ENCODE data around the gene ZNF169. TPM values are rescaled to one million over a fixed set of nuclear protein-coding genes. Genes with fewer than 3 reads are reported as not detected.
"Not testable (repeated sequence)": the region's sequence is repeated elsewhere in the genome, so short reads cannot be mapped to it uniquely, and the experiment has no call there.

ZNF169 gene
- total RNA-seq, 2 experiments from 2014 or later = 5.3 to 7.2 TPM

DNA sequence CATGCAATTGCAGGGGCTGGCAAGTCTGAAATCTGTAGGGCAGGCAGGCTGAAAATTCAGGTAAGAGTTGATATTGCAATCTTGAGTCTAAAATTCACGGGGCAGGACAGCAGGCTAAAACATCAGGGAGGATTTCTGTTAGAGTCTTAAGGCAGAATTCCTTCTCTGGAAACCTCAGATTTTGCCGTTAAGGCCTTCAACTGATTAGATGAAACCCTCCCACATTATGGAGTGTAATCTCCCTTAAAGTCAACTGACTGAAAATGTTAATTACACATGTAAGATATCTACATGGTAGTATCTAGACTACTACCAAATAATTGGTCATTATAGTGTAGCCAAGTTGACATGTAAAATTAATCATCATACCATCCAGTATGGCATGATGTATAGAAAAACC, 3.1 kb upstream of the ZNF169 start:
- H3K9me3 Mint-ChIP-seq = no peaks in the 10 kb centered on the region
- no peak for DNase-seq
- peaks cover 14% of the 10 kb centered on the region for H3K4me1 Mint-ChIP-seq
- POLR2A ChIA-PET = no interaction called here
- H3K4me3 Mint-ChIP-seq = no peak overlapping the region
- H3K27ac Mint-ChIP-seq = no peak overlapping the region
- CTCF ChIA-PET = no interaction called here
- H3K36me3 Mint-ChIP-seq (ENCODE audit: low read depth) = peaks cover 3% of the 10 kb centered on the region
- H3K27me3 Mint-ChIP-seq = peaks cover 6% of the 10 kb centered on the region

DNA sequence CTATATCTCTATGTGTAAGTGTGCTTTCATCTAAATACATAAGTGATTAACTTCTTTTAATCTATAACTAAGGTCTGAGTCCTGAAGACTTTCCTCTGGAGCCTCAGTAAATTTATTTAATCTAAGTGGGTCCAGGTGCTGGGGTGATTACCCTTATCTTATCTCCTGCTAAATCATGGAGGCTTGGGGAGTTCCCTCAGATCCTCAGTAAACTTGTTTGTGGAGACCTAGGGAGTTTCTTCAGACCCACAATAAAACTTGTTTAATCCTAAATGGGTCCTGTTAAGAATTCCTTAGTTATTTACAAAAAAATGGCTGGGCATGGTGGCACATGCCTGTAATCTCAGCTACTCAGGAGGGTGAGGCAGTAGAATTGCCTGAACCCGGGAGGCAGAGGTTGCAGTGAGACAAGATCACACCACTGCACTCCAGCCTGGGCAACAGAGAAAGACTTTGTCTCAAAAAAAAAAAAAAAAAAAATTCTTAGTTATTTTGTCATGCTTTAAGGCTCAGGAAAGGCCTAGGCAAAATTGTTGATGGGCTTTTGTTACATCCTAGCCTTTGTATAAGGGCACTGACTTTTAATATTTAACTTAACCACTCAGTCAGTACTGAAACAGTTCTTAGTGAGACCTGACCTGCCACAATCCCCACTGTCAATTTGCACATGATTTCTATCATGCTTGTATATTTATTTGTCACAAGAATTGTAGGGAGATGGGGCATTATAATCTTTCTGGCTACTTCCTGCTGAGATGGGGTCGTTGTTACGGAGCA, 6.7 kb downstream of the ZNF169 start:
- CTCF ChIA-PET, H3K4me1 Mint-ChIP-seq, H3K27ac Mint-ChIP-seq, DNase-seq, H3K27me3 Mint-ChIP-seq, POLR2A ChIA-PET, H3K4me3 Mint-ChIP-seq: not testable (repeated sequence)
- Mint-ChIP-seq H3K9me3 (peaks cover 10% of the 10 kb centered on the region), H3K36me3 (ENCODE audit: low read depth) (peaks cover 46% of the 10 kb centered on the region)

DNA sequence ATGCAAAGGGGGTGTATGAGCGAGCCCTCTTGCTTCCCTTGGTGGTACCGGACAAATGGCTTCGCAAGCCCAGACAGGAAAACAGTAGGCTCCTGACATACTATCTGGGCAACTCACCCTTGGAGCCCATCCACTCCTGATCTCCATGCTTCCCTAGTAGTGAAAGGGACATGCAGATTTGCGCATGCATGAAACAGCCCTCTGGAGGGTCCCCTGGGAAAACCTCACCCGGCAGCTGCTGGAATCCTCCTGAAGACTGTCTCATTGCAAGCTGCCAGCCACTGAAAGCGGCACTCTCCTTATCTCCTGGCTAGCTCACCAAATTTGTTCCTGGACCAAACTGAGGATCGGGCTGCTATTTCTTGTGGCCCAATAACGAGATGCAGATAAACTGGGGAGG, 10.2 kb downstream of the ZNF169 start:
- CTCF ChIA-PET = no interaction called here
- Mint-ChIP-seq H3K9me3 (peaks cover 10% of the 10 kb centered on the region), H3K4me1 (peaks cover 1% of the 10 kb centered on the region), H3K27ac (no peak overlapping the region), H3K36me3 (ENCODE audit: low read depth) (peaks cover 38% of the 10 kb centered on the region), H3K27me3 (no peaks in the 10 kb centered on the region), H3K4me3 (no peak overlapping the region)
- DNase-seq = no peak
- POLR2A ChIA-PET = no interaction called here

DNA sequence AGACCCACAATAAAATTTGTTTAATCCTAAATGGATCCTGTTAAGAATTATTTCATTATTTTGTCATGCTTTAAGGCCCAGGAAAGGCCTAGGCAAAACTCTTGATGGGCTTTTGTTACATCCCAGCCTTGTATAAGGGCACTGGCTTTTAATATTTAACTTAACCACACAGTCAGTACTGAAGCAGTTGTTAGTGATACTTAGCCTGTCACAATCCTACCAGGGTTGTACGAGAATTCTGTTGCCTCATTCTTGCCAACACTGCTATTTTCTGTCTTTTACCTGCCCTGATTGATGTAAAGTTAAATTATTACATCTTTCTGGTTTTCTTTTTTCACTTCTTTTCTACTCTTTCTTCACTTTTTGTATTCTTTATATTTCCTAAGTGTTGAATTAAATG, 10.9 kb downstream of the ZNF169 start:
- no peak for DNase-seq
- Mint-ChIP-seq H3K27ac (no peak overlapping the region), H3K36me3 (ENCODE audit: low read depth) (peaks cover 34% of the 10 kb centered on the region), H3K9me3 (peaks cover 10% of the 10 kb centered on the region), H3K27me3 (no peaks in the 10 kb centered on the region), H3K4me1 (peaks cover 1% of the 10 kb centered on the region), H3K4me3 (no peak overlapping the region)
- POLR2A ChIA-PET = no interaction called here
- CTCF ChIA-PET = no interaction called here

DNA sequence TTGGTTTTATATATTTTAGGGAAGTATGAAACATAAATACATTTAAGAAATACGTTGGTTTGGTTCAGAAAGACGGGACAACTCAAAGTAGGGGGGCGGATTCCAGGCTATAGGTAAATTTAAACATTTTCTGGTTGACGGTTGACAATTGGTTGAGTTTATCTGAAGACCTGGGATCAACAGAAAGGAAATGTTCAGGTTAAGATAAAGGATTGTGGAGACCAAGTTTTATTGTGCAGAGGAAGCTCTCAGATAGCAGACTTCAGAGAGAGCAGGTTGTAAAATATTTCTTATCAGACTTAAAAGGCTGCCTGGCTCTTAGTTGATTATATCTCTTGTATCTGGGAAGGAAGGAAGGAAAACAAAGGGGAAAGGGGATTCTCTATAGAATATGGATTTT, 17.9 kb downstream of the ZNF169 start:
- H3K4me3 Mint-ChIP-seq, POLR2A ChIA-PET, H3K27ac Mint-ChIP-seq, DNase-seq, CTCF ChIA-PET, H3K27me3 Mint-ChIP-seq, H3K4me1 Mint-ChIP-seq: not testable (repeated sequence)
- peaks cover 19% of the 10 kb centered on the region for H3K9me3 Mint-ChIP-seq
- H3K36me3 Mint-ChIP-seq (ENCODE audit: low read depth) = peaks cover 72% of the 10 kb centered on the region

DNA sequence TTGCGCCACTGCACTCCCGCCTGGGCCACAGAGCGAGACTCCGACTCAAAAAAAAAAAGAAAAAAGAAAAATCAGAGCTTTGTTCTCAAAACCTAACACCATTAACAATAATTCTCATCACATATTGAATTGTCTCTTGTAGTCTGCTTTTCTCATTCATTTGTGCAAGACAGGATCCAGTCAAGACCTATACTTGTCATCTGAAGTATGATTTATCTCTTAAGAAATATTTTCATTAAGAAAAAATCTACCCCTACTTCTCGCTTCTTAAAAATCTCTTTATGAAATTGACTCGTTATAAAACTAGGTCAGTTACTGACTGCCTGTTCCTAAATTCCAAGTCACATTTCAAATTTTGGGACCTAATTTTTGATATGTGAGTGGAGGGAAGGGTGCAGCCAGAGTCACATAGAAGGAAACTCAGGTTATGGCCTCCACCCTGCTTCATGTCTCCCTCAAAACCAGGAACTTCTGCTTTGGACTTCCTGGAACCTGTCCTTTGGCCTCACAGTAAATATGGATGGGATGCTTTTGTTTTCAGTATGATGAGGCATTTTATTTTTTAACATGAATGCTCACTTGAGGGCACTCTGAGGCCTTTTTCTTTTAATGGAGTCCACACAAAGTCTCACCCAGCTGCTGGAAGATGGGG, 18.9 kb downstream of the ZNF169 start:
- peaks cover 21% of the 10 kb centered on the region for H3K9me3 Mint-ChIP-seq
- no peak for DNase-seq
- ChIA-PET POLR2A (no interaction called here), CTCF (interaction anchor here (0.5 kb wide), 1 partner anchor 70 kb away, joined by 5 read pairs; no protein-coding TSS in a partner anchor)
- no peak overlapping the region for H3K27ac Mint-ChIP-seq
- H3K4me3 Mint-ChIP-seq = no peak overlapping the region
- H3K4me1 Mint-ChIP-seq = peaks cover 4% of the 10 kb centered on the region
- H3K36me3 Mint-ChIP-seq (ENCODE audit: low read depth) = peaks cover 76% of the 10 kb centered on the region
- no peaks in the 10 kb centered on the region for H3K27me3 Mint-ChIP-seq

DNA sequence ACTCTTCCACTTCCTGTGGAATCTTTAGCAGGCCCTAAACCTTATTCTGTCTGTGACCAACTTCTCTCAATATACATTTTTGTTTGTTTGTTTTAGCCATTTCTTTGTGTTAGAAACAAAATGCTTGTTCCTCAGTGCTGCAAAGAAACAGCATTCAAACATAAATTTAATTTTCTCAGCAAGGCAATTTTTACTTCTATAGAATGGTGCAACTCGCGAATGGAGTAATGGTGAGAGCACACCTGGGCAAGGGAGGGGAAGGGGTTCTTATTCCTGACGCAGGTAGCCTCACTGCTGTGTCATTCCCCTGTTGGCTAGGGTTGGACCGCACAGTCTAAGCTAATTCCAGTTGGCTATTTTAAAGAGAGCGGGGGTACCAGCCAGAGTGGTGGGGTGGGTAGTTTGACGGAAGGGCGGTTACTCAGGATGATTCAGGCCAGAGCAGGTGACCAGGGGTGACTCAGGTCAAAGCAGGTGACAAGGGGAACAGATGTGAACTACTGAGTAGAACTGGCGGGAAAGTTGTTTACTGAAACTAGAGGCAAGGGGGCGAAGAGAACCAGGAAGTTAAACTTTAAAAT, 21.4 kb downstream of the ZNF169 start:
- Mint-ChIP-seq H3K4me3 (no peak overlapping the region), H3K27ac (no peak overlapping the region), H3K4me1 (peaks cover 4% of the 10 kb centered on the region), H3K36me3 (ENCODE audit: low read depth) (peaks cover 76% of the 10 kb centered on the region), H3K9me3 (peaks cover 20% of the 10 kb centered on the region), H3K27me3 (no peaks in the 10 kb centered on the region)
- ChIA-PET CTCF (no interaction called here), POLR2A (no interaction called here)
- DNase-seq = no peak

DNA sequence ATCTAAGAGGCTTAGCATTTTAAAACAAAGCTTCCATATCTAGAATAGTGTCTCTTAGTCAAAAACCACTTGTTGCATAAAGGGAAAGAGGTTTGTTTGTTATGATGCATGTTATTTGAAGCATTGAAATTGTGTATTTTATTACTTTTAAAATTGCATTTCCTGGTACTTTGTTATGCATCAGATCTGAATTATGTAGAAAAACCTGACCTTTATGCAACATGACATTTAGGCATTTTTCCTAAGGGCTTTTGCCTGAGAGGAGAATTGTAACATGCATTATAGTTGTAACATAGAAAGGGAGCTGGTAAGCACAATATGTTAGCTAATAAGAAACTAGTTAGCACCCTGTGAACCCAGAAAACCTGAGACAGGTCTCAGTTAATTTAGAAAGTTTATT, 22.0 kb downstream of the ZNF169 start:
- no peaks in the 10 kb centered on the region for H3K27me3 Mint-ChIP-seq
- POLR2A ChIA-PET = no interaction called here
- CTCF ChIA-PET = no interaction called here
- peaks cover 4% of the 10 kb centered on the region for H3K4me1 Mint-ChIP-seq
- H3K27ac Mint-ChIP-seq = no peak overlapping the region
- H3K9me3 Mint-ChIP-seq = peaks cover 20% of the 10 kb centered on the region
- H3K4me3 Mint-ChIP-seq = no peak overlapping the region
- no peak for DNase-seq
- peaks cover 78% of the 10 kb centered on the region for H3K36me3 Mint-ChIP-seq (ENCODE audit: low read depth)

DNA sequence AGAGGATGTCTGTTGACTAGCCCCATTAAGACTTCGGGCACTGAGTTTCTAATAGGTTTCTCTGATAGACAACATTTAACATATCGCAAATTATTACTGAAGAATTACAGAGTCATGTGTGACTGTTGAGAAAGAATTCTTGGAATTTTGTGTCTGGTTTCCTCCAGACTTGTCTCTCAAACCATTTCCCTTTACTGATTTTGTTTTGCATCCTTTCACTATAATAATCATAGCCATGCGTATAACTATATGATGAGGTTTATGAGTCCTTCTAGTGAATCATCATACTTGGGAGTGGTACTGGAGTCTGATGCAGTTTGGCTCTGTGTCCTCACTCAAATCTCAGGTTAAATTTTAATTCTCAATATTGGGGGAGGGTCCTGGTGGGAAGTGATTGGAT, 27.0 kb downstream of the ZNF169 start:
- ChIA-PET POLR2A (no interaction called here), CTCF (no interaction called here)
- DNase-seq = no peak
- H3K27me3 Mint-ChIP-seq = no peaks in the 10 kb centered on the region
- H3K27ac Mint-ChIP-seq = no peak overlapping the region
- peaks cover 3% of the 10 kb centered on the region for H3K9me3 Mint-ChIP-seq
- H3K36me3 Mint-ChIP-seq (ENCODE audit: low read depth) = peaks cover 54% of the 10 kb centered on the region
- no peaks in the 10 kb centered on the region for H3K4me1 Mint-ChIP-seq
- H3K4me3 Mint-ChIP-seq = no peak overlapping the region

DNA sequence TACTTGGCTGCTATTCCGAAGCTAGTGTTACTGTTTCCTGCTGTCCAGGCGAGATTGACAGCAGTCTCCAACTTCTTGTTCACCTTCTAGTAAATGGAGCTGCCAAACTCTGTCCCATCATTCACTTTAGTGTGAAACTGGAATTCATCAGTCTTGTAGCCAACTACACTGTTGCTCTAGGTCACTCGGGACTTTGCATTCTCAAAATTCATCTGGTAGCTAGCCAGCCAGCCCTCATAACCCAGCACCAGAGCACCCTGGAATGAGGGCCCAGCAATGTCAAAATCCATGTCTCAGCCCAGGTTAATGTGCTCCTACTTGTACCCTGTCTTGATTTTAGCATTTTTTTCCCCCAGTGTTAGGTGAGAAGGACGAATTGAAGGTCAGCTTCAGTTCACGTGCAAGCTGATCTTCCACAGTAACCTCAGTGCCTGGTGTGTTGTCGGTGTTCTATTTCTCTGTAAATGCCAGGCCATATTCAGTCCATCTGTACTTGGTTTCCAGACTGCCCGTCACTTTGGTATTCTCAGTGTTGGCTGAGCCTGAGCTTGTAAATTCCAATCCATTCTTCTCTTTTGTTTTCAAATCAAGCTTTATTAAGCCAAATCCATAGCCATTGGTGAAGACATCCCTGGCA, 28.9 kb downstream of the ZNF169 start:
- Mint-ChIP-seq H3K4me3 (no peak overlapping the region), H3K36me3 (ENCODE audit: low read depth) (peaks cover 40% of the 10 kb centered on the region), H3K27ac (no peak overlapping the region), H3K27me3 (no peaks in the 10 kb centered on the region), H3K9me3 (peaks cover 3% of the 10 kb centered on the region), H3K4me1 (no peaks in the 10 kb centered on the region)
- ChIA-PET CTCF (no interaction called here), POLR2A (no interaction called here)
- DNase-seq = no peak

DNA sequence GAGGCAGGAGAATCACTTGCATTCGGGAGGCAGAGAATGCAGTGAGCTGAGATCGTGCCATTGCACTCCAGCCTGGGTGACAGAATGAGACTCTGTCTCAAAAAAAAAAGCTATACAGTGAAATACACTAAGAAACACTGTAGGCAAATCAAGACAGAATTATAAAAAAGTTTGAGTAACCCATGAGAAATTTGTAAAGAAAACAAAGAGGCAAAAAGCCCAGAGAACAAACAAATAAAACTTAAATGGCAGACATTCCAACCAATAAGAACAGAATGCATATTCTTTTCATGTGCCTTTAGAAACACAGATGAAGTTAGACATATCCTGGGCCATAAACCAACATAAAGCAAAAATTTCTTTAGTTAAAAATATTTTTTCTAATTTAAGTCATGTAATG, 30.6 kb downstream of the ZNF169 start:
- Mint-ChIP-seq H3K36me3 (ENCODE audit: low read depth) (peaks cover 39% of the 10 kb centered on the region), H3K9me3 (peaks cover 3% of the 10 kb centered on the region), H3K4me3 (no peak overlapping the region), H3K4me1 (no peaks in the 10 kb centered on the region), H3K27me3 (no peaks in the 10 kb centered on the region), H3K27ac (no peak overlapping the region)
- POLR2A ChIA-PET = no interaction called here
- no peak for DNase-seq
- CTCF ChIA-PET = no interaction called here

DNA sequence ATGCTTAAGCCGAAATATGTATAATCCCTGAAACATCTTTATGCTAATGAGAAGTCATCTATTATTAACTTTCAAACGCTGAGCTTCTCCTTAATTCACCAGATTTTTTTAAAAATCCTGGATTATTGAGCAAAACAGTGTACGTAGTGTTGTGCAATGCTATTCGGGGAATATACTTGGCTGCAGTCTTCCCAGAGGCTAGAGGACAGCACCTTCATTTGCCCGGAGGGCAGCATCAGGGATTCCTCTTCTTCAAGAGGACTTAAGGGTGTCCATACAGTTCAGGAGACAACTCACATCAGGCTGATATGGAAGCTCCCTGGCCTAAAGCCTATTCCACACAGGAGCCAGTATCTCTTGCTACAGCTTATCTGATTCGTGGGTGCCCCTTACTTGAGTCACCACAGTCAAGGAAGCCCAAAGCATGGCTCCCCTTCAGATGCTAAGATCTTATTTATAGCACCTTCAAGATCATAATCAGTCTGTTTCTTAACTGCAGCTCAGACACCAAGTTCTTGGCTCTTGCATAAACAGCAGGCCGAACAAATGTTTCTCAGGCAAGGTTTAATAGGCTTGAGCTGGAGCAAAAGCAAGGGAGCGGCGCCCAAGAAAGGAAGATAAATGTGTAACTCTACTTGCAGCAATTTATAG, 40.0 kb downstream of the ZNF169 start:
- Mint-ChIP-seq H3K4me1 (no peaks in the 10 kb centered on the region), H3K27ac (no peak overlapping the region), H3K27me3 (no peaks in the 10 kb centered on the region), H3K4me3 (no peak overlapping the region), H3K9me3 (no peaks in the 10 kb centered on the region), H3K36me3 (ENCODE audit: low read depth) (peaks cover 11% of the 10 kb centered on the region)
- ChIA-PET CTCF (no interaction called here), POLR2A (no interaction called here)
- DNase-seq = no peak

DNA sequence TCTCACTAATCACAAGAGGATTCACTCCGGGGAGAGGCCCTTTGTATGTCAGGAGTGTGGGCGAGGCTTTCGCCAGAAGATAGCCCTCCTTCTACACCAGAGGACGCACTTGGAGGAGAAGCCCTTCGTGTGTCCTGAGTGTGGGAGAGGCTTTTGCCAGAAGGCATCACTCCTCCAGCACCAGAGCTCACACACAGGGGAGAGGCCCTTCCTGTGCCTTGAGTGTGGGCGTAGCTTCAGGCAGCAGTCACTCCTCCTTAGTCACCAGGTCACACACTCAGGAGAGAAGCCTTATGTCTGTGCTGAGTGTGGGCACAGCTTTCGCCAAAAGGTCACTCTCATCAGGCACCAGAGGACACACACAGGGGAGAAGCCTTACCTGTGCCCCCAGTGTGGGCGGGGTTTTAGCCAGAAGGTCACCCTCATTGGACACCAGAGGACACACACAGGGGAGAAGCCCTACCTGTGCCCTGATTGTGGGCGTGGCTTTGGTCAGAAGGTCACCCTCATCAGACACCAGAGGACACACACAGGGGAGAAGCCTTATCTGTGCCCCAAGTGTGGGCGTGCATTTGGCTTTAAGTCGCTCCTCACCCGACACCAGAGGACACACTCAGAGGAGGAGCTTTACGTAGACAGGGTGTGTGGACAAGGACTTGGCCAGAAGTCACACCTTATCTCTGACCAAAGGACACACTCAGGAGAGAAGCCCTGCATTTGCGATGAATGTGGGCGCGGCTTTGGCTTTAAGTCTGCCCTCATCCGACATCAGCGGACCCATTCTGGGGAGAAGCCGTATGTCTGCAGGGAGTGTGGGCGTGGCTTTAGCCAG, 41.6 kb downstream of the ZNF169 start:
- CTCF ChIA-PET = no interaction called here
- peaks cover 8% of the 10 kb centered on the region for H3K36me3 Mint-ChIP-seq (ENCODE audit: low read depth)
- H3K4me1 Mint-ChIP-seq = no peaks in the 10 kb centered on the region

More for the DNA sequence above, 41.6 kb downstream of the ZNF169 start:
- Mint-ChIP-seq H3K27ac (no peak overlapping the region), H3K4me3 (no peak overlapping the region), H3K27me3 (no peaks in the 10 kb centered on the region), H3K9me3 (no peaks in the 10 kb centered on the region)
- DNase-seq = no peak
- POLR2A ChIA-PET = no interaction called here

Data from activated CD4-positive, alpha-beta memory T cell treated with anti-CD3 and anti-CD28 coated beads, Interleukin-2, amount 10 ng/mL, durations not matched to agents 7 days and 5 days (primary cell).